ENCODE data around the gene RAB34.

RAB34 gene

DNA sequence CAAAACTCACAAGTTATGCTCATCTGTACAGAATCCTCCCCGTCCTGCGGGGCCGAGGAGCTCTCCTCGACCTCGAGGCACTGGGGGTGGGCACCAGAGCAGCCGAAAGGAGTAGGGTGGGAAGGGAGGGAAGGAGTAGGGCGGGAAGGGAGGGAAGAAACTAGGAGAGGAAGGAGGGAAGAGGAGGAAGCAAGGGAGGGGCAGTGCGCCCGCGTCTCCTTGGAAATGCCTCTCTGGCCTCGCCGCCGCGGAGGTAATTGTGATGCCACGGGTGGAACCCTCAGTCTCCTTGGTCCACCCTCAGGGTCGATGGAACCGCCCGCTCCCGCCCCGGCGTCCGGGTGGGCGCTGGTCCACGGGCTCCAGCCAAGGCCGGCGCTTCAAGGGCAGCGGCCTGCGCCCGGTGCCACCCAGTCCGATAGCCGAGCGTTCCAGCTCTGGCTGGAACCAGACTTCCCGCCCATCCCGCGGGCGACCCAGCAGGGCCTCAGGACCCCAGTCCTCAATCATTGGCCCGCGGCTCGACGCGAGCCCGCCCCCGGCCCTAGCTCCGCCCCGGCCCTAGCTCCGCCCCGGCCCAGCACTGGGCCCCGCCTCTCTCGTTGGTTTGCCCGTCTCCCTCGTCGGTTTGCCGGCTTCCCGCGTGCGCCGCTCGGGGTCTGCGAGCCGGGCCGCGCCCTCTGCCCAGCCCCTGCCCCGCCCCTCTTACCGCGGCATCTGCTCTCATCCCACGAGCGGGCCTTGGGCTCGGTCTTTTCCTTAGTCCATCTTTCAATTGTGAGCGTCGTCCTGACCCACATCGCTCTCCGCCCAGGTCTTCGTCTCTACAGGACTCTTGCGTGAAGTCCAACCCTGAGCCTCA is 6.6 kb downstream of the RAB34 start:
- DNase-seq, result peak; percentile 68

DNA sequence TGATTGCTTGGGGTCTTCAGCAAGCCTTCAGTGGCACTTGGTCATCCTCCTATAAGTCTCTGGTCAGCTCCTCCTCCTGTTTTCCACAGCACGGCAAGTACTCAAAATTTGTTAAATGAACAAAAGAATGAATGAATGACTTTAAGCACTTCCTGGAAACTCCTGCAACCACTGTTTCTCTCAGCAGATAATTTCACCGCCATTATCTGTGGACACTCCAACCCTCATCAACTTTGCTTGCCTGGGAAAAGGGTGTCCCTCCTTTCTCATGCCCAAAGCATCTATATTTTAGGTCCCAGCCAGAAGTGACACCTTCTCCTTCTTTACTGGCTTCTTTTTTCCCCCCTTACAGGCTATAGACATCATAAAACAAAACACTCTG is 10.3 kb downstream of the RAB34 start:
- no peak for DNase-seq

DNA sequence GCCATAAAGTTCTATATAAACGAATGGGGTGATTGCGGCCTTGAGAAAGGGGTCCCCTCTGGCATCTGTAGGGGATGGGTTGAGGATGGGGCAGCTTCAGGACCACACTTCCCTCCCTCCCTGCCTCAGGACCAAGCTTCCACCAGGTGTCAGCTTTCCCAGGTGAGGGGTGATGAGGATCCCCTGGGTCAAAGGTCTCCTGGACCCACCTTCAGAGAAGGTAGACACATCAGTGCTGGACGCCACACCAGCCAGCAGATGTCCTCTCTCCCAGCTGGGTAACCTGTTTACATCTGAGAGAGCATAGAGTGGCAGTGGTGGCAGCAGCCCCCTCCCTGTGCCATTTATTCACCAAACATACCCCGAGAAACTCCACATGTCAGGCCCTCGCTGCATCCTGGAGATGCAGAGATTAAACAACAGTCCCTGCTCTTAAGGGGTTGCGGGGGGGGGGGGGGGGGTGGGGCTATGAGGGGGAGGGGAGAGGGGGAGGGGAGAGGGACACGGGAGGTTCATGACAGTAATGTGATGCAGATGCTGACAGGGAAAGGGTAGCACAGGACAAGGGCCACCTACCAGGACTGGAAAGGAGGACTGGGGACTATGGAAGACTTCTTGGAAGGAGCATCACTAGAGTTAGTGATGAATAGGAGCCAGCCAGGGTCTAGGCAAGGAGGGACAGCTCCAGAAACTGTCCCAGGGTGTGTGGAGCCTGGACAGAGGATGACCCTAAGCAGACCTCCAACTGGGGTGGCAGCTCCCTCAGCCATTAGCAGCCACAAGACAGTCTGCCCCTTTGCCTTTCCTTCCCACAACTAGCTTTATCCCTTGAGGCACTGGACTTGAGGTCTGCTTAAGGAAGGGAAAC is 11.0 kb downstream of the RAB34 start:
- DNase-seq, result no peak

DNA sequence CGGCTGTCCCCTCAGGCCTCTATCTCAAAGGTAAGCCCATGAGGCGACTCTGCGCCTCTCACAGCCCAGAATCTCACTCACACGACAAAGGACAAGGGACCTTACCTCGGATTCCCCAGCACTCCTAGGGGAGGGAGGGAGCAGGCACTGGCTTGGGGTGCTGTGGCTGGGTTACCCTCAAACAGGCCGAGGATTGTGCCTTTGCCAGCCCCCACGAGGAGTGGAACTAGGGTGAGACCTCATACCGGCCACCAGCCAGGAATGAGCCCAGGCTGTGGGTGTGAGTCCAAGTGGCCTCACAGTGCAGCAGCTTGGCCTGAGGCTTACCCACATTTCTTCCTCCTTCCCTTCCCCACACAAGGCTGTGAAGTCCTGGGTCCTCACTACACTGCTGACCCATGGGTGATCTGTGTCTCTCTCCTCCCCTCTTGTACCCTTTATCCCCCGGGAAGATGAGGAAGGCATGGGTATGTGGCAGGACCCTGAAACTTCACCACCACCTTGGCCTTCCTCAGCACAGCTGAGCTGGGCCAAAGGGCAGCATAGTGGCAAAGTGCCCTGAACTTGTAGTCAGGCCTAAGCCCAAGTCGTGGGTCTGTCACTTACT is 11.8 kb downstream of the RAB34 start:
- no peak for DNase-seq

DNA sequence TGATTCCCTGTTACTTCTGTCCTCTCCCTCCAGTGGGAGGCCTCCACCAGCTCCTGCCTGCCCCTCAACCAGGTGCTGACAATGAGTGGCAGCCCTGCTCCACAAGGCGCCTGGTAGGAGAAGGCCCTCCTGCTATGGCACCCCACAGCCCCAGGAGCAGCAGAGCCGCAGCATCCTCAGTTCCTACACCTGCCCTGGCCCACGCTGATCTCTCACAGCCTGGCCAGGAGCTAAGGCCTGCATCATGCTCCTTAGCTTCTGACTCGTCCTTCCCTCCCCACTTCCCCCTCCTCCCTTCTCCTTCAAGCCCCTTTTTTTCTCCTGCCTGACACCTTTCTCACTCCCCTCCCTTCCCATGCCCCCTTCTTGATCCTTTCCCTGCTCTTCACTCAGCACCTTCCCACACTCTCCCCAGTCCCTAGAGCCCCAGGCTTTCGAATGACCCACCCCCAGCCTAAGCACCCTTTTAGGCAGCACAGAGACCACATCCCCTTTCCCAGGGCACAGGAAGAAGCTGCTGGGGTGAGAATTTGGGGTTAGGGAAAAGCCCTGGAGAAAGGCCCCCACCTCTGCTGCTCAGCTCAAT is 12.5 kb downstream of the RAB34 start:
- DNase-seq, result no peak

DNA sequence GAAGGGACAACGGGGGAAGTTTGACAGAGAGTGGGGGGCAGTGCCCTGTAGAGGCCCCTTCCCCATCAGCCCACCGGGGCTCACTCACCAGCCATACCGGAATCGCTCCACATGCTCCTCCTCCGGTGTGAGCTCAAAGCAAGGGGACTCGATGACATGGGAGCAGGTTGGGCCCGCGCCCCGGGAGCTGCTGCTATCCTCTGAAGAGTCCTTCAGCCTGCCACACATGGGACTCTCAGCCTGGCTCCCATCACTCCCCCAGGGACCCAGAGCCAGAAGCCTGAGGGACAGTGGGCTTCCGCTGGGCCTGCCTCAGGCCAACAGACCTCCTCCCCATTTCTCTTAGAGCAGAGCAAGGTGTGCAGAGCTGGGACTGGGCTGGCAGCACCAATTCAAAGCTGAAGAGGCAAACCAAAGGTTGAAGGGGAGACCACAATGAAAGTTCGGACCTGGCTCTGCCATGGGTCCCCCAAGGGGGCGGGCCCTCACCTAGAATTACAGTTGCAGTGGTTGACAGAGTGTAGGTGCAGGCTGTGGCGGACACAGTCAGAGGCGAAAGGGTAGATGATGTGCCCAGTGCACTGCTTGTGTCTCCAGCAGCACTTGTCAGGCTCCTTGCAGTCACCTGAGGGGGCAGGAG is 13.3 kb downstream of the RAB34 start:
- DNase-seq, result no peak

DNA sequence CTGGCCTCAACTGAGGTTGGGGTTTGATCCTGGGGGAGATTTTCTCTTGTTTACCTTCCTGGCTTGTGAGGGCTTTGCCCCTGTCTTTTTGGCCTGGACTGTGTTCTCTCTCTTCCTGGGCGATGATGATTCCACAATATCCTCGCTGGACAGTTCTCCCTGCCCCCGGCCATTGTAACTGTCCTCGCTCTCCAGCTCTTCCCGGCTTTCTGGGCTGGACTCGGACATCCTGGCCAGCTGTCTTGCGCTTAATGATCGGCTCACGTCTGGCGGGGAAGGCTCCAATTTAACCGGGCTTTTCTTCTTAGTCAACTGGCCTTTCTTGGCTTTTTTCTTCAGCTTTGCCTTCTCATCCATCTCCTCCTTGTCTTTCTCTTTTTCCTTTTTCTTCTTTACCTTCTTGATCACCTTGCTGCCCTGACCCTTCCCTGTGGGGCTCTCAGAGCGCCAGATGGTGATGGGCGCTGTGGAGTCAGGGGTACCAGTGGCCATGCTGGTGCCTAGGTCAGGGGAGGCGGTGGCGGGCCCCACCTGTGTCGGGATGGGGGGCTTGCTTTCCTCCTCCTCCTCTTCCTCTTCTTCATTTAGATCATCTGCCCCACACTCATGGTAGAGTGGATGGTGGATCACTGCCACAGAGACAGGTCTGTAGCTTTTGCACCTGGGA is 14.0 kb downstream of the RAB34 start:
- no peak for DNase-seq

DNA sequence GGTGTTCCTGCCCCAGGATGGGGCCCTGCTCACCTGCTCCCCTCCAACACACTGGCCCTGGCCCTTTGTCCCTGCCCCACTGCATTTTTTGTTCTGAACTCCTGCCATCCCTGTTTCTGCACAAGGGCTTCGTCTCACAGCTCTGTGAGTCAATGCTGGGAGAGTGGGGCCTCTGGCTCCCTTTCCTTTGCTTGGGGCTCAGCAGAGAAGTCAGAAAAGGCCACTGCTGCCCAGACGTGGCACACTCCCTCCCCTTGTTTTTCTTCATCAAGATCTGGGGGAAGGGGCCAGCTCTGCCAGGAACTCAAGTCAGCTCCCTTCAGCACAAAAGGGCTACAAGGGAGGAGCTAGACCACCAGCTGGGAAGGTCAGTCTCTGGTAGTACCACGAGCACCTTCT is 14.9 kb downstream of the RAB34 start:
- DNase-seq, result no peak

DNA sequence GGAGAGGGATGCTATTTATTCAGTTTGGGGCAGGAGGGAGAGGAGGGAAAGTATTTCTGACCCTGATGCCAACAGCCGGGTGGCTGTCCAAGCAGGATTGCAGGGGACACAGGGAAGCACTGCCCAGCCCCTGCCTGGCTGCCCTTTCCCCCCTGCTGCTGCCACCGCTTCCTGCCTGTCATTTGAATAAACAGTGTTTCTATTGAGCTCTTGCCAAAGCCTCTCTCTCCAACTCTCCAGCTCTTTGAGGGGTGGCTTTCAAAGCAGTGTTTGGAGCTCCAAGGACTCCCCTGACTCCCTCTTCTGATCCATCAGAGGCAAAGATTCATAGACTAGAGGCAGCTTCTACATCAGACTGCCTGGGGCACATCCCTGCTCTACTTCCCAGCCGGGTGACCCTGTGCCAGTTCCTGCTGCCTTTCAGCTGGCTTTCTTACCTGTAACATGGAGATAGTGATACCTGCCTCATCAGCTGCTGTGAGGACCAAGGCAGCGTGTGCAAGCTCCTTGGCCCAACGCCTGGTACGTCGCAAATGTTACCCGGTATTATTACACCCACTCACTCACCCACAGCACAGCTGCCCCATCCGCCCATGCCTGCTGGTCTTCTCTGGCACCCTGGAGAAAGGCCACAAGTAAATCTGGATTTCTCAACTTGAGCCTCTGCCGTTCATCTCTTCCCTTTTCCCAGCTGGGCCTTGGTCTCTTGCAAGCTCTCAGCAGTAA is 15.5 kb downstream of the RAB34 start:
- no peak for DNase-seq

DNA sequence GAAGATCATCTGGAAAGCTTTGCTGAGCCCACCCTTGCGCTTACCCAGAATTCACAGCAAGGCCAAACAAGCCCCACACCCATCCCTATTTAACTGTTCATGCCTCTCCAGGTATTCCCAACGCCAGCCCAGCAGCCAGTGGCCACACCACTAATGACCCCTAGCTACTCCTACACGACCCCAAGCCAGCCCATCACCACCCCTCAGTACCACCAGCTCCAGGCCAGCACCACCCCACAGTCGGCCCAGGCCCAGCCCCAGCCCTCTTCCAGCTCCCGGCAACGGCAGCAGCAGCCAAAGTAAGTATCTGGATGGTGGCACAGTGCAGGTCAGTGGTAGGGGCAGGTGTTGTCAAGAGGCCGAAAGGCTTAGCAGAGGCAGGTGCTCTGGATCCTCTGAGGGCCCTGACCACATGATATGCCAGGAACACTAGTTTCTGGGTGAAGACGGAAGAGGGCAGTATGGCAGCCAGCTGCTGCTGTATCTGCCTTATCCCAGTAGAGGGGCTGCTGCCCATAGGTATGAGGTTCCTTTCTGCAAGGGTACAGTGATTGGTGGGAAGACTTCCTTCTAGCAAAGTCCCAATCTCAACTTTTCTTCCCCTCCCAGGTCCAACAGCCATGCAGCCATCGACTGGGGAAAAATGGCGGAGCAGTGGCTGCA is 16.7 kb downstream of the RAB34 start:
- no peak for DNase-seq

DNA sequence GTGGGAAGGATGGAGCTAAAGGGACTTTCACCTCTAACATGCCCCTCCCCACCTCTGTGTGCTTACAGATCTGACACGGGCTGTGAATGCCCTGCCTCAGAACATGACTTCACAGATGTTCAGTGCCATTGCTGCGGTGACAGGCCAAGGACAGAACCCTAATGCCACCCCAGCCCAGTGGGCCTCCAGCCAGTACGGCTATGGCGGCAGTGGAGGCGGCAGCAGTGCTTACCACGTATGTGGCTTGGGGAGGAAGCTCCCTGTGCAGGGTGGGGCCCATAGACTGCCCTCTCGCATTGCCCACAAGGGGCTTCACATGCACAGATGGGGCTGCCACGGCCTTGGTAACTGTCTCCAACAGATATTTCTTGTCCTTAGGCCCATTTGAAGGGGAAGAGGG is 17.4 kb downstream of the RAB34 start:
- DNase-seq, result no peak

DNA sequence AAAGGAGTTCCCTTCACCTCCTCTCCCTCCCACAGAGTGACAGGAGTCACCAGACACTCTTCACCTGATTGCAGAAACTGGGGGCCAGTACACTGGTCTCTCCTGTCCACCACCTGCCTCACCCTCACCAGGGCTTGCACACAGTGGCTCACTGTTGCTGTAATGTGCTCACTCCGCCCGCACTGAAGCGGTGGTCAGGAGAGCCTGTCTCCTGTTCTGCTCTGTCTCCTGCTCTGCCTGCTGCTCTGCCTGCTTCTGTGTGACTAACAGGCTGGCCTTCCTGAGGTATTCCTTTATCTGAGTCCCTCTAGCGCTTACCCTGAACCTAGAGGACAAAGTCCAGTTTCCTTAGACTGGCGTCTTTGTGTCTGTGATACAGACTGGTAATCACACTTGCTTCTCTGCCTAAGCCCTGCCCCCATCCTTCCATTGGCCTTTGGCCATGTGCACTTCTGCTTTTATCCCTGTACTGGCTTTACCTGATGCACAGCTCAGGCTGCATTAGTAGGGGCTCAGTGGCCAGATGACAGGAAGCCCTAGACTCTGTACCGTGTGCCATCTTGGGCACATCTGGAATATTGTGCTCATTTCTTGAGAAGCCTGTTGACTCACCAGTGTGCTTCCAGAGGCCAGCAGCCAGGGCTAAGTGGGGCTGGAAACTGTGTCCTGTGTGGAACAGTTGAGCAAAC is 19.3 kb downstream of the RAB34 start:
- DNase-seq, result no peak

DNA sequence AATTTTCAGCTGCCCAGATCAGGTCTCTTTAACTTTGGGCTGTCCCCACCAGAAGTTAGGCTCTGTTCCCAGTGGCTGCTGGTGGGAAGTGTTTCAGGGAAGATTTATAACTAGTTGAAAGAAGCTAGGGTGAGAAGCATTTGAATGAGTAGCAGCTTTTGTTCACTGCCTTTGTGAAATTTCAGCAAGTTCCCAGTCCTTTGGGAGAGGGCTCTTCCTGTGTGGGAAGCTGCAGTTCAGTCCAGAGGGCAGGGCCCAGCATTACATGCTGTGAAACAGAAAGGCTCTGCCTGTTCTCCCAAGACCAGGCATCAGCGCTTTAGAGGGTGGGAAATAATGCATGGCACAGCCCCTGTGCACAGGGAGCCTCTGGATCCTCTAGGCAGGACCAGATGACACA is 23.8 kb downstream of the RAB34 start:
- DNase-seq, result no peak

DNA sequence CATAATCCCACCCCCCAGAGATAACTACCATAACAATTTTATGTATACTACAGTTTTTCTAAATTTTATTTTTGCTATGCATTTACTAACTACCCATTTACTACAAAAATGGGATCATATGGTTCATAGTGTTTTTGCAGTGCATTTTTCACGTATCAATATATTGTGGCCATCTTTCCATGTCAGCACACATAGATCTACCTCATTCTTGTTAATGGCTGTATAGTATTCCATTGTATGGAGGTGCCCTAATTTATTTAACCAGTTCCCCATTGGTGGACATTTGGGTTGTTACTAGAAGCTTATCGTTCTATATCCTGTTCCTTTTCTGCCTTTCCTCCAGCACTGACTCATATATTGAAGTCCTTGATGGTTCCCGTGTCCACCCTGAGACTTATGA is 28.7 kb downstream of the RAB34 start:
- DNase-seq, result no peak

DNA sequence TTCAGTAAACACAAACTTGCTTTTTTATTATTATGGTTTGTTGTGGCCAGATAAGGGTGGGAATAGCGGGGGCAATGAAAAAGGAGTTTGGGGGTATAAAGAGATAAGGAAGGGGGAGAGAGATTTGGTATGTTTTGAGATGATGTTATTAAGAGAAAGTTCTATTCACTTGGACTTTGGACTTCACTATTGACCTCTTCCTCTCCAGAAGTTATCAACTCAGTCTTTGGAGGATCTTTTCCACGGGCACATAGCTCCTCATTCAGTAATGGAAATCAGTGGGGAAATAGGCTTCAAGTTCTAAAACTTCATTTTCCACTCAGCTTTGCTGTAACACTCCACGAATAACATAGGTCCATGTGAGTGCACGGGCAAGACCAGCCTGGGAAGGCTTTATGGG is 29.2 kb downstream of the RAB34 start:
- DNase-seq, result no peak

DNA sequence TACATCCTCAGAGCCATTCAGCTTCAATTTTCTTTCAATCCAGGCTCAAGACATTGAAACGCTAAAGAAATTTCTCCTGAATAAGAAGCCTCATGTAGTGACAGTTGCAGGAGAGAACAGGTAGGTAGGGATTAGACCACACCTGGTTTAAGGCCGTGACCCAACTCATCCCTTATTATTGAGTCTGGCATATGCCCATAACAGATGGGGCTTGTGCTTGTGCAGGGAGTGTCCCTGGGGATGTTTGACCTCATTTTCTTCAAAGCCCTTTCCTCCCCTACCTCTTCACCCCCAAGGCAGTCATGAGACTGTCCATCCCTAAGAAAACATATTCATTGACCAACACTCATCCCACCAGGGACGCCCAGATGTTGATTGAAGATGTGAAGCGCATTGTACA is 31.4 kb downstream of the RAB34 start:
- no peak for DNase-seq

DNA sequence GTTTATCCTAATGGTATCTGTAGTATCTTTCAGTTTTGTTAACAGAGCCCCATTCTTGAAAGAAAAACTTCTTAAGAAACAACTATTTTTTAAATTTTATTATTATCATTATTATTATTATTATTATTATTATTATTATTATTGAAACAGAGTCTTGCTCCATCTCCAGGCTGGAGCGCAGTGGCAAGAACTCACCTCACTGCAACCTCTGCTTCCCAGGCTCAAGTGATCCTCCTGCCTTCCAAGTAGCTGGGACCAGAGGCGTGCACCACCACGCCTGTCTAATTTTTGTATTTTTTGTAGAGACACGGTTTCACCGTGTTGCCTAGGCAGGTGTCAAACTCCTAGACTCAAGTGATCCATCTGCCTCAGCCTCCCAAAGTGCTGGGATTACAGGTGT is 32.3 kb downstream of the RAB34 start:
- DNase-seq, result no peak

DNA sequence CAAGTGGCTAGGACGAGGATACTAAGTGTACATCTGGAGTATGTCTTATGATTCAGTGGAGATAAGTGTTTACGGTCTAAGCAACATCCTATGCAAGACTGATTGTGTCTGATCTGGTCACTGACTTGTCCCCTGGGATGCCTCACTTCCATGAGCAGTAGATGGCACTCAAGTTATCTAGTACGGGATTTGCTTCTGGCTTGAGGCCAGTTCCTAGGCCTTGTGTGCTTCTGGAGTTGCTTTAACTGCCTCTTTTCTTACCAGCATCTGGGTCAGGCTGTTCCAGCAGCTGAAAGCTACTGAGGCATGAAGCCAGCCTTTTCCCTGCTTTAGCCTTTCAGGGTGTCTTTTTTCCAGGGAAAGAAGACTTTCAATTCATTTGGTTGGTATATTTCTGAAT is 32.7 kb downstream of the RAB34 start:
- no peak for DNase-seq

DNA sequence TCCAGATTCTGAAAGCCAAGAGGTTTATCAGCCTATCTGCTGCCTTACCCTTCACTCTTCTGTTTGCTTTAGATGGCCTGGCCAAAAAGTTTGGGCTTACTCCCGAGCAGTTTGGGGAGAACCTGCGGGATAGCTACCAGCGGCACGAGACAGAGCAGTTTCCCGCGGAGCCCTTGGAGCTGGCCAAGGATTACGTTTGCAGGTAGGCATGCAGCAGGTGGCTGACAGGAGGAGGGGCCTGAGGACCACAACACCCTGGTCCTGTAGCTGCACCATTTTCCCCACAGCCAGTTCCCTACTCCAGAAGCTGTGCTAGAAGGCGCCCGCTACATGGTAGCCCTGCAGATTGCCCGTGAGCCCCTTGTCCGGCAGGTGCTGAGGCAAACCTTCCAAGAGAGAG is 35.0 kb downstream of the RAB34 start:
- DNase-seq, result no peak

DNA sequence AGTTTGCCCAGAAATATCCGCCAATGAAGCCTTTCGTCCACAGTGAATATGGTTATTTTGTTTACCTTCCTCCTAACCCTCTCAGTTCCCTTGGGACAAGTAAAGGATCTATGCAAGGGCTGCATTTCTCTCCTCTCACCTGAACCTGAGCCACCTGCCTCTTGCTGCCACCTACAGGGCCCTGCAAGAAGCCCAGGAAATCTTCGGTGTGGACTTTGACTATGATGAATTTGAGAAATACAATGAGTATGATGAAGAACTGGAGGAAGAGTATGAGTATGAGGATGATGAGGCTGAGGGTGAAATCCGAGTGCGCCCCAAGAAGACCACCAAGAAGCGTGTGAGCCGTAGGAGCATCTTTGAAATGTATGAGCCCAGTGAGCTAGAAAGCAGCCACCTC is 41.7 kb downstream of the RAB34 start:
- no peak for DNase-seq

DNA sequence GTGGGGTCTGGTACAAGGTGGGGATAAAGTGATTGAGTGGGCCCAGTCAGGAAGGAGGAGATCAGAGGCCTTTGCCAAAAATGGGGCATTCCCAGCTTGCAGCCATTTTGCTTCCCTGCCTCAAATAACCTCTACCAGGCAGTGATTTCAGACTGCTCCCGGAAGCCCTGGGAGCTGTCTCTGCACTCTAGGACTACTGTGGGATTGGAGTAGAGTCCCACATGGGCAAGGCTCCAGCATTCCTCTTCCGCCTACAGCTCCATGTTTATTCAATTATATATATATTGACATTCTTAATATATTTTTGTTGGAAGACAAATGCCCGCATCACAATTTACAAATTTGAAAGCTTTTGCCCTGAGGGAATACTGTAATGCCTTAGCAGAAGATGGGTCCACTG is 42.2 kb downstream of the RAB34 start:
- DNase-seq, result no peak
